Peyer's patch (tissue), 4 donors: ENCODE results near the gene PRKACB.

Experiments used
- POLR2A ChIP-seq, 2 donors: fragments of 450-650 bp; IDR thresholded peaks; one replicate each; pipeline ENCODE4 v1.5.1; 2017; ENCODE audit warnings: antibody characterized with exemption in 2 of 2, mild to moderate bottlenecking in 2 of 2, moderate library complexity in 2 of 2
- TF ChIP-seq, protein P1 (sequence below), 6 experiments: fragments of 450-650 bp in 4 of 6; fragments of 200-600 bp in 2 of 6; sonication (generic) in 1 of 6; IDR thresholded peaks; one replicate each; pipeline ENCODE4 v1.5.1; 2017 to 2019; ENCODE audit warnings: antibody characterized with exemption in 6 of 6, mild to moderate bottlenecking in 3 of 6, moderate library complexity in 1 of 6

DNA sequence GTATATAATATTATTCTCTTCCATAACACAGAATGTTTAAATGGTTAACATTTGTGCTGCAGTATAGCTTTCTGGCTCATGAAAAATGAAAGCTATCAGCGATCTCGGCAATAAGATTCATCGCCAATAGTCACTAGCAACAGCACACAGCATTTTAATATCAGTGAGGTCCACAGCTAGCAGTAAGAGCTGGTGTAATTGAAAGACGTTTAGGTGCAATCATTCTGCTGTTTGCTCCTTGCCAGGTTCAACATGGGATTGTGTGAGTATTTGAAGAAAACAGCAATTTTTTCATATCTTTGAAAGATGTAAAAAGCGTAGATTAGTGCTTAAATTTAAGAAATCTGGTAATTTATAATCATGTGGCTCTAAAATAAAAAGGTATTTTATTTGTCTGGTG is 20.1 kb downstream of the PRKACB start:
- TF ChIP-seq, protein P1, sequence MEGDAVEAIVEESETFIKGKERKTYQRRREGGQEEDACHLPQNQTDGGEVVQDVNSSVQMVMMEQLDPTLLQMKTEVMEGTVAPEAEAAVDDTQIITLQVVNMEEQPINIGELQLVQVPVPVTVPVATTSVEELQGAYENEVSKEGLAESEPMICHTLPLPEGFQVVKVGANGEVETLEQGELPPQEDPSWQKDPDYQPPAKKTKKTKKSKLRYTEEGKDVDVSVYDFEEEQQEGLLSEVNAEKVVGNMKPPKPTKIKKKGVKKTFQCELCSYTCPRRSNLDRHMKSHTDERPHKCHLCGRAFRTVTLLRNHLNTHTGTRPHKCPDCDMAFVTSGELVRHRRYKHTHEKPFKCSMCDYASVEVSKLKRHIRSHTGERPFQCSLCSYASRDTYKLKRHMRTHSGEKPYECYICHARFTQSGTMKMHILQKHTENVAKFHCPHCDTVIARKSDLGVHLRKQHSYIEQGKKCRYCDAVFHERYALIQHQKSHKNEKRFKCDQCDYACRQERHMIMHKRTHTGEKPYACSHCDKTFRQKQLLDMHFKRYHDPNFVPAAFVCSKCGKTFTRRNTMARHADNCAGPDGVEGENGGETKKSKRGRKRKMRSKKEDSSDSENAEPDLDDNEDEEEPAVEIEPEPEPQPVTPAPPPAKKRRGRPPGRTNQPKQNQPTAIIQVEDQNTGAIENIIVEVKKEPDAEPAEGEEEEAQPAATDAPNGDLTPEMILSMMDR (IDR thresholded peaks at IDR 0.05): no peak
- TF ChIP-seq POLR2A (IDR thresholded peaks at IDR 0.05): no peak
